ENCODE results near the gene CEP192.
A peak's percentile ranks its signal among the peaks of the same experiment; 100 is the strongest.

CEP192 gene

DNA sequence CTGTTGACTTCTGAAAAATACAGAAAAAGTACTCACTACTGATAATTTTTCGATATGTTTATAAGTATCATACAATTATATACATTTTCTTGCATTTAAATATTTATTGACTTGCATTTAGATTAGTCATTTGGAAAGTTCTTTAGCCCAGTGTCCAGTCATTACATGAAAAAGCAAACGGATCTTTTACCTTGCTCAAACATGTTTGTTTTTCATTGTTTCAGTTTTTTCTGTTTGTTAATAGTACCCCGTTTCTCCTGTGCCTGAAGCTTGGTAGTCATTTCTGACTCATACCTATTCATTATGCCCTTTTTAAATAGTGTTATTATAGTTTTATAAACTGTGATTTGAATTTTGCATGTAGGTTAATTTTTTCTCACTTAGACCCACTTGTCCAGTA is 28.1 kb downstream of the CEP192 start:
- ChIA-PET POLR2A (no interaction called here), CTCF (interaction anchor here (0.5 to 0.6 kb wide), 2 partner anchors 103 to 140 kb away, joined by 4 to 5 read pairs; no protein-coding TSS in a partner anchor)
- Histone ChIP-seq H3K9me3 (ENCODE audit: control insufficient read depth, insufficient read depth, low read depth, low read length) (no peaks in the 10 kb centered on the region), H3K27ac (ENCODE audit: extremely low read depth, low read depth, low read length) (no peak overlapping the region), H3K4me1 (ENCODE audit: control insufficient read depth, insufficient read depth, low read length) (no peaks in the 10 kb centered on the region), H3K36me3 (ENCODE audit: control insufficient read depth in 2 of 2, insufficient read depth in 1 of 2, low read length in 2 of 2) (peaks cover 74 to 76% of the 10 kb centered on the region in 2 experiments), H3K4me3 (ENCODE audit: low read depth, low read length) (no peak overlapping the region)
- TF ChIP-seq ZFP41 (tag by site-specific recombination; IDR thresholded peaks at IDR 0.05; ENCODE audit: borderline replicate concordance) (no peak), ZNF76 (tag by site-specific recombination; IDR thresholded peaks at IDR 0.05; ENCODE audit: borderline replicate concordance, low read depth) (no peak), ZSCAN30 (tag by site-specific recombination; IDR thresholded peaks at IDR 0.05) (no peak)

GRCh38 chr18:13022644-13023043 is 31.5 kb downstream of the CEP192 start:
- H3K27ac ChIP-seq (ENCODE audit: extremely low read depth, low read depth, low read length): no peak overlapping the region
- no peak overlapping the region for H3K4me3 ChIP-seq (ENCODE audit: low read depth, low read length)
- TF ChIP-seq KLF16 (tag by site-specific recombination; IDR thresholded peaks at IDR 0.05) (no peak), RBAK (tag by site-specific recombination; IDR thresholded peaks at IDR 0.05) (no peak), PRDM1 (tag by site-specific recombination; IDR thresholded peaks at IDR 0.05) (no peak), ZNF473 (tag by site-specific recombination; IDR thresholded peaks at IDR 0.05) (no peak), ZNF626 (tag by site-specific recombination; IDR thresholded peaks at IDR 0.05) (no peak), ZNF248 (tag by site-specific recombination; IDR thresholded peaks at IDR 0.05) (peak; percentile 99)
- TF ChIP-seq, protein P1, sequence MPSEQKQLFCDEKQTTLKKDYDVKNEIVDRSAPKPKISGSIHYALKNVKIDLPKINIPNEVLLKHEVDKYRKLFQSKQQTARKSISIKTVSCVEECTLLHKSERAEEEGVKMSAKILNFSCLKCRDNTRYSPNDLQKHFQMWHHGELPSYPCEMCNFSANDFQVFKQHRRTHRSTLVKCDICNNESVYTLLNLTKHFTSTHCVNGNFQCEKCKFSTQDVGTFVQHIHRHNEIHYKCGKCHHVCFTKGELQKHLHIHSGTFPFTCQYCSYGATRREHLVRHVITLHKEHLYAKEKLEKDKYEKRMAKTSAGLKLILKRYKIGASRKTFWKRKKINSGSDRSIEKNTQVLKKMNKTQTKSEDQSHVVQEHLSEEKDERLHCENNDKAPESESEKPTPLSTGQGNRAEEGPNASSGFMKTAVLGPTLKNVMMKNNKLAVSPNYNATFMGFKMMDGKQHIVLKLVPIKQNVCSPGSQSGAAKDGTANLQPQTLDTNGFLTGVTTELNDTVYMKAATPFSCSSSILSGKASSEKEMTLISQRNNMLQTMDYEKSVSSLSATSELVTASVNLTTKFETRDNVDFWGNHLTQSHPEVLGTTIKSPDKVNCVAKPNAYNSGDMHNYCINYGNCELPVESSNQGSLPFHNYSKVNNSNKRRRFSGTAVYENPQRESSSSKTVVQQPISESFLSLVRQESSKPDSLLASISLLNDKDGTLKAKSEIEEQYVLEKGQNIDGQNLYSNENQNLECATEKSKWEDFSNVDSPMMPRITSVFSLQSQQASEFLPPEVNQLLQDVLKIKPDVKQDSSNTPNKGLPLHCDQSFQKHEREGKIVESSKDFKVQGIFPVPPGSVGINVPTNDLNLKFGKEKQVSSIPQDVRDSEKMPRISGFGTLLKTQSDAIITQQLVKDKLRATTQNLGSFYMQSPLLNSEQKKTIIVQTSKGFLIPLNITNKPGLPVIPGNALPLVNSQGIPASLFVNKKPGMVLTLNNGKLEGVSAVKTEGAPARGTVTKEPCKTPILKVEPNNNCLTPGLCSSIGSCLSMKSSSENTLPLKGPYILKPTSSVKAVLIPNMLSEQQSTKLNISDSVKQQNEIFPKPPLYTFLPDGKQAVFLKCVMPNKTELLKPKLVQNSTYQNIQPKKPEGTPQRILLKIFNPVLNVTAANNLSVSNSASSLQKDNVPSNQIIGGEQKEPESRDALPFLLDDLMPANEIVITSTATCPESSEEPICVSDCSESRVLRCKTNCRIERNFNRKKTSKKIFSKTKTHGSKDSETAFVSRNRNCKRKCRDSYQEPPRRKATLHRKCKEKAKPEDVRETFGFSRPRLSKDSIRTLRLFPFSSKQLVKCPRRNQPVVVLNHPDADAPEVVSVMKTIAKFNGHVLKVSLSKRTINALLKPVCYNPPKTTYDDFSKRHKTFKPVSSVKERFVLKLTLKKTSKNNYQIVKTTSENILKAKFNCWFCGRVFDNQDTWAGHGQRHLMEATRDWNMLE (tag by site-specific recombination; conservative IDR thresholded peaks at IDR 0.05; ENCODE audit: low read depth): no peak
- POLR2A ChIA-PET: no interaction called here
- CTCF ChIA-PET: interaction anchor here (0.6 kb wide), 1 partner anchor 28 kb away, joined by 5 read pairs; no protein-coding TSS in a partner anchor
- H3K4me1 ChIP-seq (ENCODE audit: control insufficient read depth, insufficient read depth, low read length): no peaks in the 10 kb centered on the region
- no peaks in the 10 kb centered on the region for H3K9me3 ChIP-seq (ENCODE audit: control insufficient read depth, insufficient read depth, low read depth, low read length)
- H3K36me3 ChIP-seq (ENCODE audit: control insufficient read depth in 2 of 2, insufficient read depth in 1 of 2, low read length in 2 of 2): peaks cover 57 to 75% of the 10 kb centered on the region in 2 experiments

DNA sequence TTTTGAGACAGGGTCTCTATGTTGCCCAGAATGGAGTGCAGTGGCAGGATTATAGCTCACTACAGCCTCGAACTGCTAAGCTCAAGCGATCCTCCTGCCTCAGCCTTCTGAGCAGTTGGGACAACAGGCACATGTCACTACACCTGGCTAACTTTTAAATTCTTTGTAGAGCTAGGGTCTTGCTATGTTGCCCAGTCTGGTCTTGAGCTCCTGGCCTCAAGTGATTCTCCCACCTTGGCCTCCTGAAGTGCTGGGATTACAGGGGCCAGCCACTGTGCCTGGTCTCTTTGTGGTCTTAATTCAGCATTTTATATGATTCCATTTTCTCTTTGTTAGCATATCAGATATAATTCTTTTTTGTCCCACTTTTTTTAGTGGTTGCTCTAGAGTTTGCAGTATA is 34.1 kb downstream of the CEP192 start:
- H3K4me1 ChIP-seq (ENCODE audit: control insufficient read depth, insufficient read depth, low read length): no peaks in the 10 kb centered on the region
- H3K4me3 ChIP-seq (ENCODE audit: low read depth, low read length): no peak overlapping the region
- peaks cover 55% of the 10 kb centered on the region in 2 experiments for H3K36me3 ChIP-seq (ENCODE audit: control insufficient read depth in 2 of 2, insufficient read depth in 1 of 2, low read length in 2 of 2)
- no peak overlapping the region for H3K27ac ChIP-seq (ENCODE audit: extremely low read depth, low read depth, low read length)
- POLR2A ChIA-PET: no interaction called here
- CTCF ChIA-PET: interaction anchor here (0.7 kb wide), 1 partner anchor 138 kb away, joined by 7 read pairs; no protein-coding TSS in a partner anchor
- peak; percentile 32; the same call in 1 of the 2 replicates for TF ChIP-seq ZNF121 (tag by site-specific recombination; IDR thresholded peaks at IDR 0.05)
- TF ChIP-seq ZNF621 (tag by site-specific recombination; IDR thresholded peaks at IDR 0.05): no peak
- H3K9me3 ChIP-seq (ENCODE audit: control insufficient read depth, insufficient read depth, low read depth, low read length): no peaks in the 10 kb centered on the region

DNA sequence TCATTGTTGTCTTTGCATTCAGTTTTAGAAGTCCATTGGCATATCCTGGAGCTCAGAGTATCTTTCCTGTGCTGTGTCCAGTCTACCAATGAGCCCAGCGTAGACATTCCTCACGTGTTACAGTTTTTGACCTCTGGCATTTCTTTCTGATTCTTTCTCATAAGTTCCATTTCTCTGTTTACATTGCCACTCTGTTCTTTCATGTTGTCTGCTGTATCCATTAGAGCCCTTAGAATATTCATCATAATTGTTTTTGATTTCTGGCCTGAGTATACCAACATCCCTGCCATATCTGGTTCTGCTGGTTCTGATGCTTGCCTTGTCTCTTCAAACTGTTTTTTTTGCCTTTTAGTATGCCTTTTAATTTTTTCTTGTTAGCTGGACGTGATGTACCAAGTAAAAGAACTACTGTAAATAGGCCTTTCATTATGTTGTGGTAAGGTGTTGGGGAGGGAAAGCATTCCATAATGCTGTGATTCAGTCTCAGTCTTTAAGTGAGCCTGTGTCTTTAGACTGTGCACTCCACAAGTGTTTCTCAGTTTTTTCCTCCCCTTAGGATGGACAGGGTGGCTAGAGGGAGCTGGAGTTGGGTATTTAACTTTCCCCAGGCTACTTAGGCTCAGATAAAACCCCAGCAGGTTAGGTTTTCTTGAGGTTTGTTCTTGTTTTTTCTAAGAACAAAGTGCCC is 35.6 kb downstream of the CEP192 start:
- CTCF ChIA-PET: interaction anchor here (0.6 kb wide), 1 partner anchor 305 kb away, joined by 6 read pairs; no protein-coding TSS in a partner anchor
- H3K9me3 ChIP-seq (ENCODE audit: control insufficient read depth, insufficient read depth, low read depth, low read length): no peaks in the 10 kb centered on the region
- TF ChIP-seq ZSCAN23 (tag by site-specific recombination; IDR thresholded peaks at IDR 0.05): no peak
- no peak for TF ChIP-seq ZNF140 (tag by site-specific recombination; IDR thresholded peaks at IDR 0.05)
- TF ChIP-seq ZNF157 (tag by site-specific recombination; IDR thresholded peaks at IDR 0.05): no peak
- TF ChIP-seq ZNF707 (tag by site-specific recombination; IDR thresholded peaks at IDR 0.05): no peak
- TF ChIP-seq ZNF239 (tag by site-specific recombination; IDR thresholded peaks at IDR 0.05): no peak
- TF ChIP-seq ZNF610 (tag by site-specific recombination; IDR thresholded peaks at IDR 0.05; ENCODE audit: borderline replicate concordance): no peak
- TF ChIP-seq KLF1 (tag by site-specific recombination; IDR thresholded peaks at IDR 0.05): no peak
- no peak for TF ChIP-seq ZNF19 (tag by site-specific recombination; IDR thresholded peaks at IDR 0.05; ENCODE audit: low read depth)
- no peak for TF ChIP-seq OVOL3 (tag by site-specific recombination; IDR thresholded peaks at IDR 0.05)
- no peak for TF ChIP-seq ZNF138 (tag by site-specific recombination; IDR thresholded peaks at IDR 0.05; ENCODE audit: borderline replicate concordance)
- TF ChIP-seq IKZF3 (tag by site-specific recombination; IDR thresholded peaks at IDR 0.05): no peak
- POLR2A ChIA-PET: no interaction called here
- no peak overlapping the region for H3K4me3 ChIP-seq (ENCODE audit: low read depth, low read length)
- peaks cover 42 to 55% of the 10 kb centered on the region in 2 experiments for H3K36me3 ChIP-seq (ENCODE audit: control insufficient read depth in 2 of 2, insufficient read depth in 1 of 2, low read length in 2 of 2)
- H3K4me1 ChIP-seq (ENCODE audit: control insufficient read depth, insufficient read depth, low read length): no peaks in the 10 kb centered on the region
- H3K27ac ChIP-seq (ENCODE audit: extremely low read depth, low read depth, low read length): no peak overlapping the region
